Measurements from ENCODE around the gene NCOA7.

NCOA7 gene

DNA sequence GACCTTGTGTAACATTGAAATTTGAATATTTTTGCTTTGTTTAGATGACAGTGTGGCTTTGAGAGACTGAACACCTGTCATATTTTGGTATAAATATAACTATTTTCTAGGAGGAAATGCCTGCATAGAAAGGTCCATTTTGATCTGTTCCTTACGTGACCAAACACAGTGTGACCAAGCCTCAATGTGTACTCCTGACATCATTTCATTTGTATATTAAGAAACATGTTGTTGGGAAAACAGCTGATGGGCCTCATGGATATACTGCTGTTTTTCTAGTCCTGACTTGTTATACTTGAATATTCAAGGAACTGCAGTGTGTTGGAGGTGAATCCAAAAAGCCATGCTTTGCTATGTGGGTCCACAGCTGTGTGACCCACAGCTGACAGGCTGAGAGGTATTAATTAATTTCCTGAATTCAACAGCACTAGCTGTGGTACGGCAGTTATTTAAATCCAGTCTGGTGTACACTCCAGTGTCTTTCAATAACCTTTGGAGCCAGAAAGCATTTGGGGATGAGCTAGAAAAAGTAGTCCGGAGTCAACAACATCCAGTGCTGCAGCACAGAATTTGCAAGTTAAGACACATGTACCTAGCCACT, 18.9 kb downstream of the NCOA7 start:
- Histone ChIP-seq H2AFZ (ENCODE audit: low read length) (no peak overlapping the region), H3K9me2 (ENCODE audit: low read depth, low read length) (no peaks in the 10 kb centered on the region), H3K4me1 (ENCODE audit: insufficient read depth, low read length, severe bottlenecking) (peaks cover 89% of the 10 kb centered on the region), H3K36me3 (ENCODE audit: insufficient read depth, low read length) (peaks cover 4% of the 10 kb centered on the region; the same call in 1 of the 2 replicates), H4K20me1 (ENCODE audit: insufficient read depth, low read length) (no peaks in the 10 kb centered on the region), H3K9ac (ENCODE audit: low read length) (no peak overlapping the region; the same call in 1 of the 2 replicates), H3K27ac (ENCODE audit: low read depth, low read length, poor library complexity, severe bottlenecking) (peak overlapping the region; percentile 74), H3K4me2 (ENCODE audit: low read length) (peak overlapping the region; percentile 56), H3K4me3 (ENCODE audit: low read depth, low read length, poor library complexity, severe bottlenecking) (peak overlapping the region; percentile 17), H3K27me3 (ENCODE audit: insufficient read depth, low read length) (no peaks in the 10 kb centered on the region), H3K9me3 (ENCODE audit: low read length) (no peaks in the 10 kb centered on the region), H3K79me2 (ENCODE audit: insufficient read depth, low read length) (peaks cover 46% of the 10 kb centered on the region), H3F3A (ENCODE audit: insufficient read depth, low read length) (no peaks in the 10 kb centered on the region)
- no peak for TF ChIP-seq EZH2 (IDR thresholded peaks at IDR 0.05; ENCODE audit: borderline replicate concordance, low read length)
- TF ChIP-seq, protein P1, sequence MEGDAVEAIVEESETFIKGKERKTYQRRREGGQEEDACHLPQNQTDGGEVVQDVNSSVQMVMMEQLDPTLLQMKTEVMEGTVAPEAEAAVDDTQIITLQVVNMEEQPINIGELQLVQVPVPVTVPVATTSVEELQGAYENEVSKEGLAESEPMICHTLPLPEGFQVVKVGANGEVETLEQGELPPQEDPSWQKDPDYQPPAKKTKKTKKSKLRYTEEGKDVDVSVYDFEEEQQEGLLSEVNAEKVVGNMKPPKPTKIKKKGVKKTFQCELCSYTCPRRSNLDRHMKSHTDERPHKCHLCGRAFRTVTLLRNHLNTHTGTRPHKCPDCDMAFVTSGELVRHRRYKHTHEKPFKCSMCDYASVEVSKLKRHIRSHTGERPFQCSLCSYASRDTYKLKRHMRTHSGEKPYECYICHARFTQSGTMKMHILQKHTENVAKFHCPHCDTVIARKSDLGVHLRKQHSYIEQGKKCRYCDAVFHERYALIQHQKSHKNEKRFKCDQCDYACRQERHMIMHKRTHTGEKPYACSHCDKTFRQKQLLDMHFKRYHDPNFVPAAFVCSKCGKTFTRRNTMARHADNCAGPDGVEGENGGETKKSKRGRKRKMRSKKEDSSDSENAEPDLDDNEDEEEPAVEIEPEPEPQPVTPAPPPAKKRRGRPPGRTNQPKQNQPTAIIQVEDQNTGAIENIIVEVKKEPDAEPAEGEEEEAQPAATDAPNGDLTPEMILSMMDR (IDR thresholded peaks at IDR 0.05; ENCODE audit: low read length): no peak

DNA sequence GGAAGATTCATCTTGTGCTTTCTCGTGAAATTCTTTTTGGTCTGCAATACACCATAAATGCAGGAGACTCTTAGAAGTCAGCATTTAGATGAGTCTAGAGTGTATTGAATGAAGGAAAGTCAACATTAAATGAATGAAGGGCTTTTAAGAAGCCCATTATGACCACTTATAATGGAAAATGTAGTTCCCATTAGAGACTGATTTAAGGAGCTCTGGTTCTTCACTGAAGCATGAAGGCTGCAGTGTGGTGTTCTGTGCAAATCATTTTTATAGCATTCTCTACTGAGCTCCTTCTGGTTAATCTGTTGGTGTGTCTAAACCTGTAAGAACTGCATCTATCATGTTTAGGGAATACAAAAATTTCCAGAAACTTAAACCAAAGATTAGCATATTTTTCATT, 19.7 kb downstream of the NCOA7 start:
- Histone ChIP-seq H4K20me1 (ENCODE audit: insufficient read depth, low read length) (no peaks in the 10 kb centered on the region), H3K9me3 (ENCODE audit: low read length) (no peaks in the 10 kb centered on the region), H3K27ac (ENCODE audit: low read depth, low read length, poor library complexity, severe bottlenecking) (peak overlapping the region; percentile 74), H3K36me3 (ENCODE audit: insufficient read depth, low read length) (peaks cover 5% of the 10 kb centered on the region; the same call in 1 of the 2 replicates), H3K79me2 (ENCODE audit: insufficient read depth, low read length) (peaks cover 49% of the 10 kb centered on the region), H3K27me3 (ENCODE audit: insufficient read depth, low read length) (no peaks in the 10 kb centered on the region), H3K9ac (ENCODE audit: low read length) (no peak overlapping the region), H3F3A (ENCODE audit: insufficient read depth, low read length) (no peaks in the 10 kb centered on the region), H3K9me2 (ENCODE audit: low read depth, low read length) (no peaks in the 10 kb centered on the region), H3K4me1 (ENCODE audit: insufficient read depth, low read length, severe bottlenecking) (peaks cover 94% of the 10 kb centered on the region), H3K4me3 (ENCODE audit: low read depth, low read length, poor library complexity, severe bottlenecking) (no peak overlapping the region), H3K4me2 (ENCODE audit: low read length) (peak overlapping the region; percentile 56; the same call in 1 of the 2 replicates), H2AFZ (ENCODE audit: low read length) (no peak overlapping the region)
- no peak for TF ChIP-seq EZH2 (IDR thresholded peaks at IDR 0.05; ENCODE audit: borderline replicate concordance, low read length)
- TF ChIP-seq, protein P1 (IDR thresholded peaks at IDR 0.05; ENCODE audit: low read length): no peak

DNA sequence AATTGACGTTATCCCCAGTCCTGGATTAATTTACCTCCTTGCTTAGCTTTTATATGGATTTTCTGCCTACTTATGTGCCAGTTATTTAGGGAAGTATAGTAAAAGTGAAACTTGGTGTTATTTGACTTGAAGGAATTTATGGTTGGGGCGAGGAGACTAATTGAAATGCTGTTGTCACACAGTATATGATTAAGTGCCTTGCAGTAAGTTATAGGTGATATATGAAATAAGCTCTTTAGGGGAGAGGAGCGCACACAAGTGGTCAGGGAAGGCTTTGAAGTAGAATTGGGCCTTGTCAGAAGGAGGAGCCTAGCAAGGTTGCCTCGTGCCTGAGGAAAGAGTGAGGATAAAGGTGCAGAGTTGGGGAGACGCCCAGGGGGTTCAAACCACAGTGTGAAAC, 20.5 kb downstream of the NCOA7 start:
- H3K9me3 ChIP-seq (ENCODE audit: low read length): no peaks in the 10 kb centered on the region
- no peak overlapping the region for H2AFZ ChIP-seq (ENCODE audit: low read length)
- TF ChIP-seq EZH2 (IDR thresholded peaks at IDR 0.05; ENCODE audit: borderline replicate concordance, low read length): no peak
- TF ChIP-seq, protein P1 (IDR thresholded peaks at IDR 0.05; ENCODE audit: low read length): no peak
- H3K4me1 ChIP-seq (ENCODE audit: insufficient read depth, low read length, severe bottlenecking): peaks cover 94% of the 10 kb centered on the region
- H3K36me3 ChIP-seq (ENCODE audit: insufficient read depth, low read length): peaks cover 13% of the 10 kb centered on the region
- no peaks in the 10 kb centered on the region for H3K9me2 ChIP-seq (ENCODE audit: low read depth, low read length)
- no peak overlapping the region for H3K4me3 ChIP-seq (ENCODE audit: low read depth, low read length, poor library complexity, severe bottlenecking)
- no peaks in the 10 kb centered on the region for H3K27me3 ChIP-seq (ENCODE audit: insufficient read depth, low read length)
- H4K20me1 ChIP-seq (ENCODE audit: insufficient read depth, low read length): no peaks in the 10 kb centered on the region
- H3K4me2 ChIP-seq (ENCODE audit: low read length): no peak overlapping the region
- H3K79me2 ChIP-seq (ENCODE audit: insufficient read depth, low read length): peaks cover 49% of the 10 kb centered on the region
- H3F3A ChIP-seq (ENCODE audit: insufficient read depth, low read length): no peaks in the 10 kb centered on the region
- H3K9ac ChIP-seq (ENCODE audit: low read length): no peak overlapping the region
- peak overlapping the region; percentile 74 for H3K27ac ChIP-seq (ENCODE audit: low read depth, low read length, poor library complexity, severe bottlenecking)
